B cell (primary cell): ENCODE results near the gene MAP2K5. TPM values are rescaled to one million over a fixed set of nuclear protein-coding genes. Genes with fewer than 3 reads are reported as not detected.

Experiments
- ATAC-seq: fragments of 200-7000 bp; cut with Tn5 transposase; one replicate; pipeline ENCODE4 v1.10.0; 2021; ENCODE audit warnings: low read depth, mild to moderate bottlenecking, moderate number of reproducible peaks, moderate library complexity
- CTCF ChIA-PET: fragments of 350-600 bp; sonication (Branson Sonifier 250); formaldehyde crosslinking; loops from one replicate; lab custom pipeline; 2021; ENCODE audit warnings: antibody characterized with exemption, inconsistent platforms; lab: Charles Lee
- POLR2A ChIA-PET: fragments of 350-600 bp; sonication (Branson Sonifier 250); formaldehyde crosslinking; loops from one replicate; lab custom pipeline; 2021; ENCODE audit warnings: antibody characterized with exemption; lab: Charles Lee
- DNase-seq: peaks from one replicate; pipeline ENCODE4 v3.0.0; 2013
- H2AFZ ChIP-seq: 2 replicates; pipeline ENCODE4 v1.6.1; 2012; ENCODE audit warnings: mild to moderate bottlenecking, low read depth, low read length; ENCODE audit not compliant: insufficient read depth, poor library complexity, severe bottlenecking
- H3K27ac ChIP-seq, 2 donors: 1 replicate in 1 of 2; 2 replicates in 1 of 2; pipeline ENCODE4 v1.5.1; 2012 to 2013; ENCODE audit warnings: low read length in 2 of 2, mild to moderate bottlenecking in 2 of 2, moderate library complexity in 1 of 2
- H3K27me3 ChIP-seq, 4 experiments: fragments of 200-600 bp in 1 of 4; sonication (generic) in 1 of 4; replicated peaks in 1 of 4; 1 replicate in 2 of 4; 2 replicates in 2 of 4; pipeline versions ENCODE4 v1.6.1 to v1.7.0; 2013 to 2016; ENCODE audit warnings: low read length in 3 of 4, mild to moderate bottlenecking in 2 of 4, mixed read lengths in 1 of 4, moderate library complexity in 1 of 4; ENCODE audit not compliant: insufficient read depth in 4 of 4, control insufficient read depth in 3 of 4; ENCODE audit errors: control extremely low read depth in 1 of 4
- H3K36me3 ChIP-seq, 2 experiments: replicated peaks in 1 of 2; 1 replicate in 1 of 2; 2 replicates in 1 of 2; pipeline versions ENCODE4 v1.6.1 to v1.7.1; 2013; ENCODE audit warnings: low read length in 1 of 2; ENCODE audit not compliant: insufficient read depth in 2 of 2, control insufficient read depth in 1 of 2; ENCODE audit errors: control extremely low read depth in 1 of 2, extremely low read depth in 1 of 2
- H3K4me1 ChIP-seq, 2 donors: fragments of 200-600 bp in 1 of 2; sonication (generic) in 1 of 2; 1 replicate in 1 of 2; 2 replicates in 1 of 2; pipeline versions ENCODE4 v1.5.1 to v1.6.1; 2013 to 2017; ENCODE audit warnings: low read length in 2 of 2; ENCODE audit not compliant: control insufficient read depth in 2 of 2, insufficient read depth in 2 of 2
- H3K4me2 ChIP-seq: replicated peaks from 2 replicates; pipeline ENCODE3; 2012; ENCODE audit warnings: mild to moderate bottlenecking, low read depth, low read length; ENCODE audit not compliant: poor library complexity, severe bottlenecking
- H3K4me3 ChIP-seq, 5 experiments: fragments of 200-600 bp in 1 of 5; sonication (generic) in 1 of 5; 1 replicate in 3 of 5; 2 replicates in 2 of 5; pipeline versions ENCODE4 v1.5.1 to v1.7.0; 2011 to 2016; ENCODE audit warnings: low read length in 4 of 5, mild to moderate bottlenecking in 4 of 5, low read depth in 2 of 5, control low read depth in 1 of 5, moderate library complexity in 1 of 5; ENCODE audit not compliant: insufficient read depth in 1 of 5; ENCODE audit errors: control extremely low read depth in 1 of 5, extremely low read depth in 1 of 5
- H3K79me2 ChIP-seq: fragments of 200-600 bp; sonication (generic); one replicate; pipeline ENCODE4 v1.6.0; 2016; ENCODE audit warnings: low read length; ENCODE audit not compliant: control insufficient read depth, insufficient read depth
- H3K9ac ChIP-seq: fragments of 200-600 bp; sonication (generic); 2 replicates; pipeline ENCODE4 v1.6.1; 2017; ENCODE audit warnings: mild to moderate bottlenecking, low read length, moderate library complexity
- H3K9me3 ChIP-seq, 3 donors: one replicate each; pipeline versions ENCODE4 v1.6.1 to v1.7.1; 2013; ENCODE audit warnings: low read length in 2 of 3; ENCODE audit not compliant: control insufficient read depth in 2 of 3, insufficient read depth in 1 of 3; ENCODE audit errors: control extremely low read depth in 1 of 3
- H4K20me1 ChIP-seq: 2 replicates; pipeline ENCODE4 v1.6.0; 2012; ENCODE audit warnings: mild to moderate bottlenecking, low read length; ENCODE audit not compliant: insufficient read depth, control insufficient read depth, poor library complexity, severe bottlenecking
- H3K27ac Mint-ChIP-seq: one replicate; pipeline ENCODE4 v1.8.0; 2021; ENCODE audit warnings: mixed read lengths
- H3K27me3 Mint-ChIP-seq: one replicate; pipeline ENCODE4 v1.8.0; 2021; ENCODE audit warnings: mixed read lengths
- H3K4me1 Mint-ChIP-seq: one replicate; pipeline ENCODE4 v1.8.0; 2021; ENCODE audit warnings: mixed read lengths
- H3K4me3 Mint-ChIP-seq: one replicate; pipeline ENCODE4 v1.8.0; 2021; ENCODE audit warnings: mixed read lengths
- H3K9me3 Mint-ChIP-seq: one replicate; pipeline ENCODE4 v1.8.0; 2022; ENCODE audit warnings: mixed read lengths; ENCODE audit not compliant: insufficient read depth
- EZH2 ChIP-seq: IDR thresholded peaks from 2 replicates; pipeline ENCODE4 v1.6.1; 2012; ENCODE audit warnings: borderline replicate concordance, low read depth, mild to moderate bottlenecking, moderate library complexity, low read length; ENCODE audit not compliant: insufficient read depth, poor library complexity, severe bottlenecking
- WGBS: methylation state at CpG from one replicate; pipeline ENCODE4 v1.1.5; 2013; ENCODE audit warnings: missing lambda C conversion rate; ENCODE audit not compliant: insufficient coverage; 5-methylcytosine and 5-hydroxymethylcytosine counted together
- intact Hi-C: fragments of 100-400 bp; cut with micrococcal nuclease; formaldehyde crosslinking; loops from one replicate; pipeline ENCODE4 v1.10.0; 2022
- polyA plus RNA-seq: library from polyadenylated mRNA; depleted of rRNA; stranded (reverse); fragments of >200 nt; gene quantifications from 2 replicates; pipeline ENCODE4 v1.2.3, GENCODE V29; 2012
- total RNA-seq, 2 donors: library from RNA; stranded (reverse); fragments of 120-200 nt in 1 of 2; gene quantifications; 1 replicate in 1 of 2; 2 replicates in 1 of 2; pipeline versions ENCODE4 v1.2.3 to v1.2.4, GENCODE V29; 2013 to 2022
- TF ChIP-seq, protein P1 (sequence below): fragments of 200-600 bp; IDR thresholded peaks from one replicate; pipeline ENCODE4 v1.8.0; 2022; ENCODE audit warnings: antibody characterized with exemption, mild to moderate bottlenecking

MAP2K5 gene
- total and polyA plus RNA-seq, 2 donors (not counting 1 experiment from before 2014, with no cell fraction given), result 11.1 to 40.0 TPM

DNA sequence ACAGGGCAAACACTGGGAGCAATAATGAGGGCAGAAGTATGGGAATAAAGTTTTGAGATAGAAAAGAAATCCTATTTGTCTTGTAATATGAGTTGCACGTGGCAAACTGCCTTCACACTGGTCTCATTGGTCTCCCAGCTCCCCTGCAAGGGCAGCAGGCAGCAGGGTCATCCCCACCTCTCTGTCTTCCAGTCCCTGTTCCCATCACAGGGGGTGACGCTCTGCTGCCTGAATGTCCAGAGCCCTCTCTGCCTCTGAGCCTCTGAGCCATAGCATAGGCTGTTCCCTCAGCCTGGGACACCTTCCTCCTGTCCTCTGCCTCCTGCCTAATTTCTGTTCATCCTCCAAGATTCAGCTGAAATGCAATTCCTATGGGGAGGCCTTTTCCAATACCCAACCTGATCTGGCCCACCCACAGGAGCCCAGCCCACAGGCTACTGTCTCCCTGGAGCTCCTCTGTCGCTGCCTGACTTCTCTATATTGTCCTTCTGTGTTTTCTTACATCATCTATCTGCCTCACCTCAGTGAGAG lies 270.7 kb downstream of the MAP2K5 start:
- H3K36me3 ChIP-seq, result no peaks in the 10 kb centered on the region
- POLR2A ChIA-PET, result no interaction called here
- no peaks in the 10 kb centered on the region for H3K4me1 Mint-ChIP-seq
- WGBS, result 90% methylated on average over 3 of the region's 3 CpGs
- H3K9ac ChIP-seq, result no peak overlapping the region
- peaks cover 3 to 16% (median 6%) of the 10 kb centered on the region in 3 donors for H3K9me3 ChIP-seq
- intact Hi-C loops, result no loop called here
- H3K4me3 Mint-ChIP-seq, result no peak overlapping the region
- H2AFZ ChIP-seq, result no peak overlapping the region
- H3K27ac Mint-ChIP-seq, result no peak overlapping the region
- peaks cover 0 to 31% (median 5%) of the 10 kb centered on the region in 4 experiments for H3K27me3 ChIP-seq
- no peak overlapping the region for H3K4me2 ChIP-seq
- CTCF ChIA-PET, result interaction anchor here (1.4 kb wide), 1 partner anchor 33 kb away, joined by 4 read pairs; no protein-coding TSS in a partner anchor
- H3K27ac ChIP-seq, result no peak overlapping the region
- H3K79me2 ChIP-seq, result no peaks in the 10 kb centered on the region
- no peak overlapping the region for H3K4me3 ChIP-seq
- H3K9me3 Mint-ChIP-seq, result no peaks in the 10 kb centered on the region
- no peaks in the 10 kb centered on the region for H4K20me1 ChIP-seq
- no peak for DNase-seq
- H3K27me3 Mint-ChIP-seq, result peaks cover 20% of the 10 kb centered on the region
- H3K4me1 ChIP-seq, result no peaks in the 10 kb centered on the region
- TF ChIP-seq EZH2, result no peak
- TF ChIP-seq, protein P1, sequence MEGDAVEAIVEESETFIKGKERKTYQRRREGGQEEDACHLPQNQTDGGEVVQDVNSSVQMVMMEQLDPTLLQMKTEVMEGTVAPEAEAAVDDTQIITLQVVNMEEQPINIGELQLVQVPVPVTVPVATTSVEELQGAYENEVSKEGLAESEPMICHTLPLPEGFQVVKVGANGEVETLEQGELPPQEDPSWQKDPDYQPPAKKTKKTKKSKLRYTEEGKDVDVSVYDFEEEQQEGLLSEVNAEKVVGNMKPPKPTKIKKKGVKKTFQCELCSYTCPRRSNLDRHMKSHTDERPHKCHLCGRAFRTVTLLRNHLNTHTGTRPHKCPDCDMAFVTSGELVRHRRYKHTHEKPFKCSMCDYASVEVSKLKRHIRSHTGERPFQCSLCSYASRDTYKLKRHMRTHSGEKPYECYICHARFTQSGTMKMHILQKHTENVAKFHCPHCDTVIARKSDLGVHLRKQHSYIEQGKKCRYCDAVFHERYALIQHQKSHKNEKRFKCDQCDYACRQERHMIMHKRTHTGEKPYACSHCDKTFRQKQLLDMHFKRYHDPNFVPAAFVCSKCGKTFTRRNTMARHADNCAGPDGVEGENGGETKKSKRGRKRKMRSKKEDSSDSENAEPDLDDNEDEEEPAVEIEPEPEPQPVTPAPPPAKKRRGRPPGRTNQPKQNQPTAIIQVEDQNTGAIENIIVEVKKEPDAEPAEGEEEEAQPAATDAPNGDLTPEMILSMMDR, result no peak
- ATAC-seq, result no peak

DNA sequence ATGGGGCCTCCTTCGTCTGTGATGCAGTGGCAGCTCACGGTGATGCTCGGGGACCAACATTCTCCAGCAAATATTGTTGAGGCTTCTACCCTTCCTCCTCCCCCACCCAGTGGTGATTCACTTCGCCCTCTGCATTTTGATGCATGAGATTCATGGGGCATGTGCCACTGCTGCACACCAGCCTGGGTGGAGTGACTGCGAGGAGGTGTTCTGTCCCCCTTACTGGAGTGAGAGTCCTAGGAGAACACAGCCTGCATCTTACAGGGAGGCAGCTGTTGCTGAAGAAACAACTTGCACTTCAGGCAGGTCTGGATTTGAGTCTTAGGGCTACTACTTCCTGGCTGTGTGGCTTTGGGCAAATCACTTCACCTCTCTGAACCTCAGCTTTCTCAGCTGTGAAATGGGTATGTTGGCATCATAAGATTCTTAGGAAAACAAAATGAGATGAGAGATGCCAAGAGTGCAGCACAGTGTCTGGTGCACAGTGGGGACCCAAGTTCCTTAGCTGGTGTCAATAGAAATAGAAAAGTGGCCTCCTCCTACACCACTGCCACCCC lies 272.6 kb downstream of the MAP2K5 start:
- Mint-ChIP-seq H3K4me1 (peaks cover under 1% of the 10 kb centered on the region), H3K27ac (no peak overlapping the region), H3K27me3 (peaks cover 32% of the 10 kb centered on the region), H3K9me3 (no peaks in the 10 kb centered on the region), H3K4me3 (no peak overlapping the region)
- Histone ChIP-seq H4K20me1 (no peaks in the 10 kb centered on the region), H2AFZ (no peak overlapping the region), H3K36me3 (no peaks in the 10 kb centered on the region), H3K79me2 (no peaks in the 10 kb centered on the region), H3K27ac (no peak overlapping the region), H3K4me2 (no peak overlapping the region), H3K9ac (no peak overlapping the region), H3K9me3 (peaks cover 3 to 31% (median 6%) of the 10 kb centered on the region in 3 donors), H3K4me1 (peaks cover under 1 to 7% of the 10 kb centered on the region in 2 donors), H3K4me3 (no peak overlapping the region), H3K27me3 (peaks cover 0 to 48% (median 16%) of the 10 kb centered on the region in 4 experiments)
- WGBS, result 96% methylated on average over 5 of the region's 5 CpGs
- TF ChIP-seq, protein P1, result no peak
- TF ChIP-seq EZH2, result no peak
- intact Hi-C loops, result no loop called here
- ChIA-PET CTCF (interaction anchor here (0.8 kb wide), 1 partner anchor 11 kb away, joined by 4 read pairs; no protein-coding TSS in a partner anchor), POLR2A (no interaction called here)
- no peak for ATAC-seq
- no peak for DNase-seq
